ENCODE results near the gene HMCN2.

The HMCN2 gene

GRCh38 chr9:130351343-130351742 is 85.8 kb downstream of the HMCN2 start:
- DNase-seq = no peak

GRCh38 chr9:130352081-130352480 is 86.5 kb downstream of the HMCN2 start:
- no peak for DNase-seq

- DNase-seq = no peak
Observed at GRCh38 chr9:130352586-130353285, 87.2 kb downstream of the HMCN2 start.

- DNase-seq = no peak
Observed at GRCh38 chr9:130354378-130354777, 88.8 kb downstream of the HMCN2 start.

- DNase-seq = no peak
Observed at GRCh38 chr9:130354806-130355205, 89.2 kb downstream of the HMCN2 start.

GRCh38 chr9:130356033-130356432 is 90.5 kb downstream of the HMCN2 start:
- no peak for DNase-seq

GRCh38 chr9:130356877-130357584 is 91.5 kb downstream of the HMCN2 start:
- no peak for DNase-seq

GRCh38 chr9:130358928-130359327 is 93.4 kb downstream of the HMCN2 start:
- DNase-seq = no peak

GRCh38 chr9:130359819-130360218 is 94.3 kb downstream of the HMCN2 start:
- DNase-seq = no peak

- no peak for DNase-seq
Observed at GRCh38 chr9:130360672-130361071, 95.1 kb downstream of the HMCN2 start.

GRCh38 chr9:130361873-130362362 is 96.4 kb downstream of the HMCN2 start:
- DNase-seq = no peak

GRCh38 chr9:130362691-130363090 is 97.1 kb downstream of the HMCN2 start:
- DNase-seq = no peak

- DNase-seq = no peak
Observed at GRCh38 chr9:130363755-130364404, 98.3 kb downstream of the HMCN2 start.

- DNase-seq = no peak
Observed at GRCh38 chr9:130364619-130365322, 99.2 kb downstream of the HMCN2 start.

GRCh38 chr9:130365323-130365721 is 99.8 kb downstream of the HMCN2 start:
- no peak for DNase-seq

- DNase-seq = no peak
Observed at GRCh38 chr9:130366072-130366471, 100.5 kb downstream of the HMCN2 start.

- no peak for DNase-seq
Observed at GRCh38 chr9:130366888-130367550, 101.5 kb downstream of the HMCN2 start.

GRCh38 chr9:130368631-130369103 is 103.1 kb downstream of the HMCN2 start:
- DNase-seq = no peak

GRCh38 chr9:130370226-130370625 is 104.7 kb downstream of the HMCN2 start:
- DNase-seq = no peak

GRCh38 chr9:130371196-130371966 is 105.8 kb downstream of the HMCN2 start:
- DNase-seq = no peak

GRCh38 chr9:130372057-130372456 is 106.5 kb downstream of the HMCN2 start:
- no peak for DNase-seq

Measured in SIG-M5 (cell line).